CD8-positive, alpha-beta memory T cell (primary cell): ENCODE measurements around the gene PWP2. TPM values are rescaled to one million over a fixed set of nuclear protein-coding genes. Genes with fewer than 3 reads are reported as not detected.
"Not testable (repeated sequence)": the region's sequence is repeated elsewhere in the genome, so short reads cannot be mapped to it uniquely, and the experiment has no call there.

Experiments used
- CTCF ChIA-PET: fragments of 350-600 bp; sonication (Branson Sonifier 250); formaldehyde crosslinking; loops from one replicate; lab custom pipeline; 2021; ENCODE audit warnings: antibody characterized with exemption; lab: Charles Lee
- POLR2A ChIA-PET: fragments of 350-600 bp; sonication (Branson Sonifier 250); formaldehyde crosslinking; loops from one replicate; lab custom pipeline; 2021; ENCODE audit warnings: antibody characterized with exemption; lab: Charles Lee
- DNase-seq, 5 donors: peaks; one replicate each; pipeline versions ENCODE4 v3.0.0 to v3.0.0-alpha.2; 2020 to 2022; ENCODE audit warnings: mixed read lengths in 1 of 5
- H3K27ac ChIP-seq: one replicate; pipeline ENCODE4 v1.7.0; 2013; ENCODE audit warnings: low read depth, mild to moderate bottlenecking, low read length, moderate library complexity
- H3K27me3 ChIP-seq: 2 replicates; pipeline ENCODE4 v1.7.0; 2013; ENCODE audit warnings: low read length, mild to moderate bottlenecking; ENCODE audit not compliant: insufficient read depth, poor library complexity, severe bottlenecking
- H3K36me3 ChIP-seq: 2 replicates; pipeline ENCODE4 v1.7.0; 2013; ENCODE audit warnings: mild to moderate bottlenecking, low read length, moderate library complexity; ENCODE audit not compliant: insufficient read depth
- H3K4me1 ChIP-seq: 2 replicates; pipeline ENCODE4 v1.7.0; 2013; ENCODE audit warnings: mild to moderate bottlenecking, low read length, moderate library complexity; ENCODE audit not compliant: insufficient read depth
- H3K4me3 ChIP-seq: 2 replicates; pipeline ENCODE4 v1.7.0; 2013; ENCODE audit warnings: mild to moderate bottlenecking, low read length
- H3K9me3 ChIP-seq: 2 replicates; pipeline ENCODE4 v1.7.0; 2013; ENCODE audit warnings: mild to moderate bottlenecking, low read length
- H3K27ac Mint-ChIP-seq, 8 donors: one replicate each; pipeline ENCODE4 v1.8.0; 2020 to 2021; ENCODE audit warnings: mixed read lengths in 8 of 8, mild to moderate bottlenecking in 6 of 8, inconsistent platforms in 3 of 8, moderate library complexity in 3 of 8
- H3K27me3 Mint-ChIP-seq, 2 donors: one replicate each; pipeline ENCODE4 v1.8.0; 2020 to 2021; ENCODE audit warnings: mixed read lengths in 2 of 2, mild to moderate bottlenecking in 1 of 2, moderate library complexity in 1 of 2
- H3K36me3 Mint-ChIP-seq, 3 donors: one replicate each; pipeline ENCODE4 v1.8.0; 2020 to 2021; ENCODE audit warnings: mixed read lengths in 3 of 3, inconsistent platforms in 1 of 3, mild to moderate bottlenecking in 1 of 3
- H3K4me1 Mint-ChIP-seq, 3 donors: one replicate each; pipeline ENCODE4 v1.8.0; 2020 to 2021; ENCODE audit warnings: mixed read lengths in 3 of 3, inconsistent platforms in 1 of 3, mild to moderate bottlenecking in 1 of 3
- H3K4me3 Mint-ChIP-seq, 7 donors: one replicate each; pipeline ENCODE4 v1.8.0; 2020 to 2021; ENCODE audit warnings: mixed read lengths in 7 of 7, mild to moderate bottlenecking in 6 of 7, moderate library complexity in 4 of 7, inconsistent platforms in 2 of 7
- H3K9me3 Mint-ChIP-seq, 5 donors: one replicate each; pipeline ENCODE4 v1.8.0; 2020 to 2022; ENCODE audit warnings: mixed read lengths in 5 of 5, mild to moderate bottlenecking in 3 of 5, moderate library complexity in 2 of 5, inconsistent platforms in 1 of 5
- polyA plus RNA-seq: library from polyadenylated mRNA; unstranded; fragments of 300-500 nt; fragmentation: Illumina TruSeq; gene quantifications from one replicate; pipeline ENCODE4 v1.2.3, GENCODE V29; 2021
- total RNA-seq, 2 experiments: library from RNA; stranded (reverse); gene quantifications; one replicate each; pipeline ENCODE4 v1.2.3, GENCODE V29; 2021

PWP2 gene
- total and polyA plus RNA-seq, 3 experiments from 2014 or later, result 10.4 to 15.5 (median 13.2) TPM

GRCh38 chr21:44090325-44090724 is 16.9 kb upstream of the PWP2 start:
- peaks cover 54% of the 10 kb centered on the region for H3K4me1 ChIP-seq
- H3K36me3 ChIP-seq, result peaks cover 36% of the 10 kb centered on the region
- DNase-seq, result peak in 2 of 5 donors; percentile 21 to 52
- POLR2A ChIA-PET, result no interaction called here
- H3K27me3 ChIP-seq, result no peaks in the 10 kb centered on the region
- H3K27ac Mint-ChIP-seq, result peak overlapping the region; percentile 88 to 99 (median 98)
- H3K36me3 Mint-ChIP-seq, result peaks cover 20 to 80% (median 23%) of the 10 kb centered on the region in 3 donors
- peaks cover 63 to 74% (median 71%) of the 10 kb centered on the region in 3 donors for H3K4me1 Mint-ChIP-seq
- CTCF ChIA-PET, result interaction anchor here (1.4 kb wide), 1 partner anchor 207 kb away, joined by 4 read pairs; no protein-coding TSS in a partner anchor
- H3K4me3 ChIP-seq, result peak overlapping the region; percentile 19
- peak overlapping the region; percentile 69 to 88 (median 76) for H3K4me3 Mint-ChIP-seq
- no peaks in the 10 kb centered on the region for H3K9me3 ChIP-seq
- no peaks in the 10 kb centered on the region for H3K9me3 Mint-ChIP-seq
- H3K27me3 Mint-ChIP-seq, result no peaks in the 10 kb centered on the region
- H3K27ac ChIP-seq, result no peak overlapping the region

- Histone ChIP-seq H3K4me1 (peaks cover 35% of the 10 kb centered on the region), H3K36me3 (peaks cover 36% of the 10 kb centered on the region)
Observed at GRCh38 chr21:44092211-44092610, 15.0 kb upstream of the PWP2 start.

GRCh38 chr21:44093761-44094160 is 13.4 kb upstream of the PWP2 start:
- CTCF ChIA-PET, result interaction anchor here (1.0 to 2.1 kb wide), 2 partner anchors 9 to 10 kb away, joined by 5 to 8 read pairs; no protein-coding TSS in a partner anchor

More at GRCh38 chr21:44092211-44092610, 15.0 kb upstream of the PWP2 start:
- peak overlapping the region in 7 of 8 donors; percentile 22 to 91 (median 51) for H3K27ac Mint-ChIP-seq
- peaks cover 44 to 55% (median 52%) of the 10 kb centered on the region in 3 donors for H3K4me1 Mint-ChIP-seq
- no peaks in the 10 kb centered on the region for H3K9me3 Mint-ChIP-seq
- Histone ChIP-seq H3K27ac (no peak overlapping the region), H3K27me3 (no peaks in the 10 kb centered on the region), H3K9me3 (no peaks in the 10 kb centered on the region), H3K4me3 (no peak overlapping the region)
- DNase-seq, result no peak
- H3K4me3 Mint-ChIP-seq, result peak overlapping the region in 1 of 7 donors; percentile 74
- H3K36me3 Mint-ChIP-seq, result peaks cover 19 to 67% (median 20%) of the 10 kb centered on the region in 3 donors
- CTCF ChIA-PET, result no interaction called here
- POLR2A ChIA-PET, result no interaction called here
- no peaks in the 10 kb centered on the region for H3K27me3 Mint-ChIP-seq

GRCh38 chr21:44094832-44095231 is 12.4 kb upstream of the PWP2 start:
- Mint-ChIP-seq H3K36me3 (peaks cover 5 to 41% (median 11%) of the 10 kb centered on the region in 3 donors), H3K27me3 (no peaks in the 10 kb centered on the region), H3K4me1 (peaks cover 19 to 29% (median 26%) of the 10 kb centered on the region in 3 donors), H3K27ac (peak overlapping the region in 4 of 8 donors; percentile 12 to 80 (median 68)), H3K4me3 (no peak overlapping the region), H3K9me3 (no peaks in the 10 kb centered on the region)
- POLR2A ChIA-PET, result no interaction called here
- H3K9me3 ChIP-seq, result no peaks in the 10 kb centered on the region
- peaks cover 9% of the 10 kb centered on the region for H3K4me1 ChIP-seq
- peaks cover 23% of the 10 kb centered on the region for H3K36me3 ChIP-seq
- H3K27ac ChIP-seq, result no peak overlapping the region
- no peak overlapping the region for H3K4me3 ChIP-seq
- CTCF ChIA-PET, result interaction anchor here (2.1 kb wide), 1 partner anchor 10 kb away, joined by 8 read pairs; no protein-coding TSS in a partner anchor
- no peak for DNase-seq
- no peaks in the 10 kb centered on the region for H3K27me3 ChIP-seq

More at GRCh38 chr21:44093761-44094160, 13.4 kb upstream of the PWP2 start:
- H3K27me3 Mint-ChIP-seq, result no peaks in the 10 kb centered on the region
- Histone ChIP-seq H3K27me3 (no peaks in the 10 kb centered on the region), H3K4me1 (peaks cover 20% of the 10 kb centered on the region), H3K9me3 (no peaks in the 10 kb centered on the region), H3K36me3 (peaks cover 25% of the 10 kb centered on the region), H3K27ac (no peak overlapping the region), H3K4me3 (no peak overlapping the region)
- H3K4me1 Mint-ChIP-seq, result peaks cover 29 to 39% (median 36%) of the 10 kb centered on the region in 3 donors
- no peaks in the 10 kb centered on the region for H3K9me3 Mint-ChIP-seq
- peak overlapping the region in 7 of 8 donors; percentile 44 to 93 (median 60) for H3K27ac Mint-ChIP-seq
- DNase-seq, result no peak
- POLR2A ChIA-PET, result interaction anchor here (0.5 to 1.2 kb wide), 2 partner anchors 10 to 103 kb away, joined by 3 to 5 read pairs; no protein-coding TSS in a partner anchor
- peaks cover 13 to 52% (median 20%) of the 10 kb centered on the region in 3 donors for H3K36me3 Mint-ChIP-seq
- H3K4me3 Mint-ChIP-seq, result no peak overlapping the region

GRCh38 chr21:44098507-44098906 is 8.7 kb upstream of the PWP2 start:
- H3K9me3 Mint-ChIP-seq, H3K9me3 ChIP-seq, H3K27ac Mint-ChIP-seq, H3K4me3 ChIP-seq, H3K27me3 ChIP-seq, H3K4me3 Mint-ChIP-seq, H3K36me3 ChIP-seq, H3K27ac ChIP-seq, CTCF ChIA-PET, DNase-seq, H3K4me1 ChIP-seq, H3K27me3 Mint-ChIP-seq, POLR2A ChIA-PET: not testable (repeated sequence)
- peaks cover 5 to 11% (median 8%) of the 10 kb centered on the region in 3 donors for H3K4me1 Mint-ChIP-seq
- peaks cover 5 to 15% (median 8%) of the 10 kb centered on the region in 3 donors for H3K36me3 Mint-ChIP-seq

- POLR2A ChIA-PET, H3K4me1 ChIP-seq, H3K4me1 Mint-ChIP-seq, DNase-seq, H3K4me3 ChIP-seq, H3K27me3 ChIP-seq, H3K27me3 Mint-ChIP-seq, H3K4me3 Mint-ChIP-seq, H3K9me3 Mint-ChIP-seq, CTCF ChIA-PET, H3K27ac Mint-ChIP-seq, H3K27ac ChIP-seq, H3K36me3 ChIP-seq, H3K9me3 ChIP-seq: not testable (repeated sequence)
- H3K36me3 Mint-ChIP-seq, result peaks cover 5 to 11% (median 5%) of the 10 kb centered on the region in 3 donors
Observed at GRCh38 chr21:44098964-44099363, 8.2 kb upstream of the PWP2 start.

- H3K4me3 ChIP-seq, H3K4me1 Mint-ChIP-seq, H3K27ac ChIP-seq, H3K9me3 Mint-ChIP-seq, POLR2A ChIA-PET, H3K36me3 Mint-ChIP-seq, H3K9me3 ChIP-seq, H3K27me3 Mint-ChIP-seq, H3K4me3 Mint-ChIP-seq, CTCF ChIA-PET, H3K27me3 ChIP-seq, H3K4me1 ChIP-seq, H3K36me3 ChIP-seq, H3K27ac Mint-ChIP-seq, DNase-seq: not testable (repeated sequence)
Observed at GRCh38 chr21:44107589-44107988, 390 bp downstream of the PWP2 start.

- H3K9me3 Mint-ChIP-seq, H3K9me3 ChIP-seq, H3K4me3 Mint-ChIP-seq, H3K27ac ChIP-seq, CTCF ChIA-PET, H3K27me3 Mint-ChIP-seq, DNase-seq, H3K27ac Mint-ChIP-seq, H3K27me3 ChIP-seq, POLR2A ChIA-PET, H3K4me3 ChIP-seq, H3K36me3 ChIP-seq, H3K4me1 ChIP-seq, H3K4me1 Mint-ChIP-seq, H3K36me3 Mint-ChIP-seq: not testable (repeated sequence)
Observed at GRCh38 chr21:44113702-44114371, 6.6 kb downstream of the PWP2 start.
